GM13977 (cell line): ENCODE results near the gene LLCFC1.
"Not testable (repeated sequence)": the region's sequence is repeated elsewhere in the genome, so short reads cannot be mapped to it uniquely, and the experiment has no call there.

Experiments used
- DNase-seq: peaks from one replicate; pipeline ENCODE4 v3.0.0; 2012; ENCODE audit warnings: low spot score
- CTCF ChIP-seq: IDR thresholded peaks from 2 replicates; pipeline ENCODE4 v1.5.1; 2012; ENCODE audit warnings: mild to moderate bottlenecking, control low read depth; ENCODE audit not compliant: insufficient read depth; ENCODE audit errors: extremely low read depth, missing control alignments
- in situ Hi-C: fragments of 300-500 bp; cut with MboI; formaldehyde crosslinking; loops from one replicate; pipeline ENCODE4 v1.12.0; 2022; ENCODE audit warnings: low sequenced_read_pairs, low pct_unique_long_range_greater_than_20kb, mixed read lengths, inconsistent platforms; ENCODE audit not compliant: unreplicated experiment

The LLCFC1 gene

GRCh38 chr7:142968229-142968628, 28.9 kb downstream of the LLCFC1 start:
- DNase-seq: no peak
- TF ChIP-seq CTCF: no peak
- in situ Hi-C loops: no loop called here

- in situ Hi-C loops: no loop called here
- no peak for DNase-seq
- no peak for TF ChIP-seq CTCF
Measured at GRCh38 chr7:142969183-142969582, 29.9 kb downstream of the LLCFC1 start.

GRCh38 chr7:142974626-142975025, 35.3 kb downstream of the LLCFC1 start:
- no peak for DNase-seq
- no peak for TF ChIP-seq CTCF
- in situ Hi-C loops: no loop called here

- in situ Hi-C loops: not testable (repeated sequence)
Measured at GRCh38 chr7:142978402-142978801, 39.1 kb downstream of the LLCFC1 start.

GRCh38 chr7:142983825-142984224, 44.5 kb downstream of the LLCFC1 start:
- no peak for TF ChIP-seq CTCF
- in situ Hi-C loops: no loop called here
- no peak for DNase-seq

More at GRCh38 chr7:142978402-142978801, 39.1 kb downstream of the LLCFC1 start:
- not testable (repeated sequence) for DNase-seq

- in situ Hi-C loops: no loop called here
- no peak for DNase-seq
- no peak for TF ChIP-seq CTCF
Measured at GRCh38 chr7:142984297-142984696, 45.0 kb downstream of the LLCFC1 start.
